GM18861 (cell line): Measurements from ENCODE around the gene SHANK2.

Source experiments
- ATAC-seq: cut with Tn5 transposase; IDR thresholded peaks from one replicate; pipeline ENCODE4 v1.9.1; 2021; ENCODE audit not compliant: unreplicated experiment

Gene SHANK2

DNA sequence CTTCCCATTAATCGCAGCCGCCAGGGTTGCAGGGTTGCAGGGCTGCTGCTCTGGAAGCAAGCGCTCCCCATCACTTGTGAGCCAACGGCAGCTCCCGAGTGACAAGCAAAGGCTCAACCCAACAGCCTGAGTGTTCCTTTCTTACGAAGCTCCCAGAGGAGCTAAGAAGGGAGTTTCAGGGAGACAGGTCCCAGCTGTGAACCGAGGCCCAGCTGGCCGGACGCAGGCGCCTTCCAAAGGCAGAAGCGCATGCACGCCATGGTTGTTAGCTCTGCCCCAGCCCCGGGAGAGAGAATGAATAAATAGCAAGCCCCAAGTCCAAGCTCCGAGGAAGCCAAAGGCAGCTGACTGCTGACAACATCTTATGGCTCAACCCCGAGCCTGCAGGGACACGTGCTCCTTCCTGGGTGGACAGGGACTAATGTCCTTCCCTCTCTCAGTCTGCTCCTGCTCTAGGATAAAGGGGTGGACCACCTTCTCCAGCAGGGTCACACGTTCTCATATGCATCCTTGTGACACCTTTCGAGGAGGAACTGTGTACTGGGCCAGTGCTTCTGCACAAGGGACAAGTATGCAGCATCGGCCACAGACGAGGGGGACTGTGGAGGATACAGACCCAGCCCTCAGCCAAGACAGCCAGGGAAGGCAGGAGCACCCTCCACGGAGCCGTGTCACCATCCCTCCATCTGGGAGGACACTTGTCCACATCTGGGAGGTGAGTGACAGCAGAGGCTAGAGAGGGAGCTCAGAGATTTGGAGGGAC is 29.9 kb downstream of the SHANK2 start:
- ATAC-seq = no peak

DNA sequence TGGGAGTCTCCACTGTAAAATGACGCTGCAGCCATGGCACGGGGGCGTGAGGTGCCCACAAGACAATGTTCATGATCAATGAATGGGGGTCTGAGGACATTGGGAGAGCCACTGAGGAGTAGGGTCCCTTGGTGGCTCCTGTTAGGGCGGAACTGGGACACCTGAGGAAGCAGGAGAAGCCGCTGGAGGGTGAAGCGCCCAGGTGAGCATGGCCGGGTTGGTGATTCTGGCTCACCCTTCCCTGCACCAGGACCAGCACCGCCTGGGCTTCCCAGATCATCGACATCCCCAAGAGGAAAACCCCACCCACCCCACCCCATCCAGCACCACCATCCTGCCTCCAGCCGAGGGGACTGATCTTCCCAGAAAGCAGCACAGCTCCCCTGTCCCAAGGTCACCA is 30.6 kb downstream of the SHANK2 start:
- ATAC-seq = no peak

DNA sequence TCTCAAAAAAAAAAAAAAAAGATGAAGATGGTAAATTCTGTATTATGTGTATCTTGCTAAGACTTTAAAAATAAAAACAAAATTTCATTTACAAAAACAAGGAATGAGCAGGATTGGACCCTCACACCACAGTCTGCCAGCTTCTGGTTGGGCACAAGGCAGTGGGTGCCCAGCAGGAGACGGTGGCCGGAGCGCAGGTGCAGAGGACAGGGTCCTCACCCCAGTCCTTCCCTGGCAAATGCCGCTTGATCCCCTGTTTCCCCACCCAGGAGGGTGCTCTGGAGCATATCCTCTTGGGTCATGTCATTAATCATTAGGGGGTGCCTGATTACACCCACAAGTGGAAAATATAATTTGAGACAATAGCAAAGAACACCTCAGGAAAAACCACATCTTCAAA is 31.2 kb downstream of the SHANK2 start:
- no peak for ATAC-seq

DNA sequence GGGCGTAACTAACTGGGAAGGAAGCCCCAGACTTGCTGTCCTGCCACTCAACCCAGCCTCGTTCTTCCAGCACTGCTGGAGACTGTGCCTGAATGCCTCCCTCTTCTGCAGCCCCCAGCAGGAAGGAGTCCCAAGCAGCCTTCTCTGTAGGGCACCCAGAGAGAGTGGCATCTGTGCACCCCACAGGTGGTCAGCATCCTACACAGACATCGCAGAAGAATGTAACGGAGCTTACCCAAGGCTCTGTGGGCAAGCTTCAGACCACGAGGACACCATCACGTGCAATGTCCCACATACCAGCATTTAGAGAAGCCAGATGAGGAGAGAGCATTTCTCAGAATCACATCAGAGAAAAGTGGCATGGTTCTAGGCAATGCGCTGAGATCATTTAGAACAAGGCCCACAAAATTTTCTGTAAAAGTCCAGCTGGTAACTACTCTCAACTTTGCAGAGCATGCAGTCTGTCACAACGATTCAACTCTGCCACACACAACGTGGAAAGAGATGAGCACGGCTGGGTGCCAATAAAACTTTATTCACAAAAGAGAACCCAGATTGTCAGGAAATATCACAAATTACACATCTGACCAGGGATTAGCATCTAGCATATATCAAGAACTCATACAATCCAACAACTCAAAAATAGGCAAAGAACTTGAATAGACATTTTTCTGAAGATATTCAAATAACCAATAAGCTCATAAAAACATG is 33.4 kb downstream of the SHANK2 start:
- ATAC-seq = no peak

DNA sequence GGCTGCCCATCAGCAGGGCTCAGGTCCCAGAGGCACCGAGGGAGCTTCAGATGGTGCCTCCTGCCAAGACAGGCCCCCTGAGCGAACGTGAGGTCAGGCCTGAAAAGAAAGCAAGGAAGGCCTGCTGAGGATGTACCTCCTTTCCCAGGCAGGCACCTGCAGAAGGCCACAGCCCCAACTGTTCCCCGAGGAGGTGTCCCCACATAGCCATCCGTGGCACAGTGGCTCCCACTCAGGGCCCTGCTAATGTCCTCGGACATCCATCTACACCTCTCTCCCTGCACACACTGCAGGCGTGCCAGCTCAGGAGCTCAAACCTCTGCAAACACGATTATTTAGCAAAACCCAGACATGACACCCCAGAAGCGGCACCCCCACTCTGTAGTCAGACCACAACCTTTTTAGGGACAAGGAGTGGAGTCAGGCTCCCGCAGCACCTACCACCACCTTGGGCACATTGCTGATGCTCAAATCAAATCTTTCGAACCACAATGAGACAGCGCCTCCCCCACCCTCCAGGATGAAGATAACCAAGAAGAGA is 36.9 kb downstream of the SHANK2 start:
- ATAC-seq = no peak

DNA sequence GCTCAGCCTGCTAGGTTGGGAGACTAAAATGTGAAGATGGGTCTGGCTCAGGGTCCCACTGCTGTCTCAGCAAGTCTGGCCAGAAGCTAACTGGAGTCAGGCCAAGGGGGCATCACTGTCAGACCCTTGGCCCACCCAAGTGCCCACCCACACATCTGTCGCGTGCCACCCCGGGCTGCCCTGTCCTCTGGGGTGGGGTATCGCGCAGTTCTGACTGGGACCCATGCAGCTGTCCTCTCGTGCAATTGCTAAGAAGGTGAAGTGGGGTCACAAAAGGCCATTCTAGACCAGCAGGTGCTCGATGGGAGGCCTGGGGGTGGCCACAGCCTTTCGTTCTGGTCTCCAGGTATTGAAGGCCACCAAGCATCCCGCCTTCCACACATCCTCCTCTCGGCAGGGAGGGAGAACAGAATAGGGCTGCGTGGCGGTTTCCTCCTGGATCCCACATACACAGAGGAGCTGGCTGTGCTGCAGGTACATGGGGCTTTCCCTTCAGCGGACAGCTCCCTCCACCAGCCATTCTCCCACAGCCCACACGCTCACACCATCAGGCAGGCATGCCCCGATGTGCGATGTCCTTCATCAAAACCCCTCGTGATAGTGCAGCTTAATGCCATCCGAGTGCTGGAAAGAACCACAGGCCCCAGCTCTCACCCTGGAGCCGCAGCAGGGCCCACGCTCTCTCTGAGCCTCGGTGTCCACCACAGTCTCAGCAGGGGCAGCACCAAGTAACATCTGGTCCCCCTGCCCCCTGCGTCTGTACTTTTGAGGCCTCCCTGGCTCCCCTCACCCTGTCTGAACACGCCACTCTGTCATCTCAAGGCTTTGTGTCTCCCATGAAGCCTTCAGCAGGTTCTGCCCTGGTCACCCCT is 37.6 kb downstream of the SHANK2 start:
- ATAC-seq = no peak

DNA sequence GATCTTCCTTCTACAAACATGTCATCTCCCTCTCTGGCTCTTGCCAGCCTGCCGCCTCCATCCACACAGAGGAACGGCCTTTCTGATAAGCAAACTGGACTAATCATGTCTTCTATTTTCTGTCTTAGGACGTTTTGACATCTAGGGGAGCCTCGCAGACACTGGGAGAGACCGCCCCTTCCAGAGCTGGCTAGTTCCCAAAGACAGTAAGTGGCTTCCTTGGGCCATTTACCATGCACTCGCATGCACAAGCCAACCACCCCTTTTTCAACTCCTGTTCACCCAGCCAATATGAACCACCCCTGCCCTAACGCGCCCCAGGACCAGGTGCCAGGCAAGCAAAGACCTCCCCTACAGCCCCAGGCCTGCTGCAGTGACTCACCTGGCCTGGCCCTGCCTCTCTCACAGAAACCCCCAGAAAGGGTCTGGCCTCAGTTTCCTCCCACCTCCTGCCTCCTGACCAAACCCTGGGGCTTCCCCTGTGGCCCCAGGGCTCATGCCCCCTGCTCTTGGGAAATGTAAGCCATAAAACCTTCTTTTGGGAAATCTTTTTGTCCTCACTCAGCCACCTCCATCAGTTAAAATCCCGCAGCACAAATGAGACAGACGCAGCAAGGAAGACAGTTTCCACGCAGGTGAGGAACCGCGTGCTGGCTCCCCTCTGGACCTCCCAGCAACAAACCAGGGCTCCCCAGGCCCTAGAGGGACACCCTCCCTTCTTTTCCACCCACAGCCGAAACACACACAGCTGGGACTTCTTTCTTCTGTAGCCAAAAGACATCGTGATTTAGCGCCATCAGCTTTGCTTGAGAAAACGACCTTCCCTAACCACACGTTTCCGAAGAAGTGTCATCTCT is 38.5 kb downstream of the SHANK2 start:
- ATAC-seq = no peak

DNA sequence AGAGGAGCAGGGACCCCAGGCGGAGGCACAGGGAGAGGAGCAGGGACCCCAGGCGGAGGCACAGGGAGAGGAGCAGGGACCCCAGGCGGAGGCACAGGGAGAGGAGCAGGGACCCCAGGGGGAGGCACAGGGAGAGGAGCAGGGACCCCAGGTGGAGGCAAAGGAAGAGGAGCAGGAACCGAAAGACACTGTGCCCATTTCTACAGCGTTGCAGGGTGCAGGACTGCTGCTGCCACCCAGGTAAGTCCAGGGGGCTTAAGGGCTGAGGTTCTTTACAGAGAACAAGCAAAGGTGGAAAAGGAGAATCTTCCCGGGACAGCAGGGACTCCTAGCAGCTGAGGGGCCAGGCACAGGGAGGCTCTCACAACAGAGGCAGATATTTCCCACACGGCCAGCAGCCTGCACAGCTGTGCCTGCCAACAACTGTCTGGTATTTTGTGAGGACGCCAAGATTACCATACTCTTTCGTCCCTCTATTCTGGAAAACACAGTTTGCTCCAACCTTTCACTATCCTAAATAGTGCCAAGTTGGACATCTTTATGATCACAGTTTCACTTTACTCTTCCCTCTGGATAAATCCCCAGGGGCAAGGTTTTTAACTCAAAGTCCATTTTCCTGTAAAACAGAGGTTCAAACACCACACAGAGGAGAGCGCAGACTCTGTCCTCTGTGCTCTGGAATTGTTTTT is 39.4 kb downstream of the SHANK2 start:
- ATAC-seq = no peak

DNA sequence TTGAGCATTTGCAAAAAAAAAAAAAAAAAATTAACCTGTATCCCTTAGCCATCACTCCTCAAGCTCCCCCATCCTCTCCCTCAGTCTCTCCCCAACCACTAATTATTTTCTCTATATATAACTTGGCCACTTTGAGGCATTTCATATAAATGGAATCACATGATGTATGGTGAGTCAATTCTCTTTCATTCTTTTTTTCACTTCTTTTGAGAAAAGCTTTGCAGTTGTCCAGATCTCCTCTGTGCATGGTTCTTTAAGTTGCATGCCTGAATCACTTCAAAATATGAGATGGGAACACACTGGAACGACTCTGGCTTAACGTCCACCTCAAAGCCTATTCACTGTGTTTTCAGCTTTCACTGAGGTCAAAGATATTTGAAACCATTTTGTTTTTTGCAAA is 40.7 kb downstream of the SHANK2 start:
- ATAC-seq = no peak

DNA sequence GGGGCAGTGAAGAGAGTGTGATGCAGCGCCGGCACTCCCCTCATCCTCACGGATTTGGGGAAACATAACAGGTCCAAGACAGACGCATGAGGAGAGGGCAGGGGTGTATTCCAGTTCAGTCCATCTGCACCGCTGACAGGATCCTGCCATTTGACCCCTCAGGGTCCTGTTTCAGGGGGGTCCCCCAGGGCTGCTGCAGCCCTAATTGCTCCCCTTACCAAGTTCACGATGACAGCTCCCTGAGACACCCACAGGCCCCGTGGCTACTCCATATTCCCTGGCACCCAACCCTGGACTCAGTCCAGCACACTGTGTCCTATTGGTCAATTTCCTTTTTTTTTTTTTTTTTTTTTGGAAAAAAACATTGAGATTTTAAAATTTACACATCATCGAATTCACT is 41.5 kb downstream of the SHANK2 start:
- ATAC-seq = no peak

DNA sequence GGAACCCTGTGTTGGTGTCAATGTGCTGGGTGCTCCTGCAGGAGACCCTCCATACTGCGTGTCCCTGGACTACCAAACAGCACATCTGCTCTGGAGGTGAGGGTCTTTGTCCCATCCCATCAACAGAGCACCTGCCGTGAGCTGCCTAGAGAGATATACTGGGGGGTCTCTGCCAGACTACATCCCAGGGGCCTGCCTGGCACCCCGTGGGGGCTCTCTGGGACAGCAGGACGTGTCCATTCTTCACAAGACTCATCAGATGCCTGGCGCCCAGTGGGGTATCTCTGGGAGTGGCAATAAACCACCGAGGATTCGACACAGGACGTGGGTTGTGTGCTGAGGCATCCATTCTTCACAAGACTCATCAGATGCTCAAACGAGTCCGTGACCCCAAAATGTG is 42.7 kb downstream of the SHANK2 start:
- ATAC-seq = no peak

DNA sequence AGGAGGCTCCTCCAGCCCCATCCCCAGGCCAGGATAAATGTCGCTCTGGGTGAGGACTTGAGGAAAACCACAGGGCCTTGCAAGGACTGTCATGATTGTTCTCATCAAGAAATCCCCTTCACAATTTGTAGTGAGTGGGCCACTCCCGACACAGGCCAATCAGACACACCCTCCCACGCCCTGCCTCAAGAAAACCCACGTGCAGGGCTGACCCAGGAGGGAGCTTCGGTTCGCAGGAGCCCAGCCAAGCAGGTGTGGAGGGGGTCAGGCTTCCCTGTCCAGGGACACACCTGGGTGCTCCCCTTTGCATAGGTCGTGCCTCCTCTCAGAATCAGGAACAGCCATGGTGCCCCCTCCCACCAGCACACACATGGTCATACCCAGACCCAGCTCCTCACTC is 43.2 kb downstream of the SHANK2 start:
- no peak for ATAC-seq

DNA sequence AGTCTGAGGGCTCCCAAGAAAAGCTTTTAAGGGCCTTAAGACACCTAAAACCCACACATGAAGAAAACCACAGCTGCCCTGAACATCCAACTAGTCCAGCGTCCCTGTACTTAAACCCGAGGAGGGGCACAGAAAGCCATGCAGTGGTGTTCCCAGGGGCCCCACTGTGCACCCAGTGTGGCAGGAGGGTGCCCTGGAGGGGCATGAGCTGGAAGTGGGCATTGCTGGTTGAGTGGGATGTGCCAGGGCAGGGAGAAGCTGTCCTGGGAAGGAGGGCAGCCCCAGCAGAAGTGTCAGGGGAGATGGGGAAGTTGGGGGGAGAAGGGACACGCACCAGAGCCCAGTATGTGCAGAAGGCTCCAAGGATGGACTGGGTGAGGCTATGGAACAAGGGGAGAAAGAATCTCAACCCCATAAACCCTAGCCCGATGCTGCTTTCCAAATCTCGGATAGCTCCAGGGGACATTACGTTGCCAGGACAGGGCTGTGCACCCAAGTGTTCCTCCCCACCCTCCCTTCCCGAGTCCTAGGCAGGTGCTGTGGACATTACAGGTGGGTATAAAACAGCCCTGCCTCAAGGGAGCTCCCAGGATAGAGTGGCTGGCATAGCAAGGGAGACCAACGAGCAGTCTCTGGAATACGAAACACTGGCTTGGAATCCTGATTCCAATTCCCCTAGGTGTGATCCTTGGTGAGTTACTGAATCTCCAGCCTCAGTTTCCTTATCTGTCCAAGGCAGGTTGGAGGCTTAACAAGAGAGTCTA is 44.2 kb downstream of the SHANK2 start:
- no peak for ATAC-seq

DNA sequence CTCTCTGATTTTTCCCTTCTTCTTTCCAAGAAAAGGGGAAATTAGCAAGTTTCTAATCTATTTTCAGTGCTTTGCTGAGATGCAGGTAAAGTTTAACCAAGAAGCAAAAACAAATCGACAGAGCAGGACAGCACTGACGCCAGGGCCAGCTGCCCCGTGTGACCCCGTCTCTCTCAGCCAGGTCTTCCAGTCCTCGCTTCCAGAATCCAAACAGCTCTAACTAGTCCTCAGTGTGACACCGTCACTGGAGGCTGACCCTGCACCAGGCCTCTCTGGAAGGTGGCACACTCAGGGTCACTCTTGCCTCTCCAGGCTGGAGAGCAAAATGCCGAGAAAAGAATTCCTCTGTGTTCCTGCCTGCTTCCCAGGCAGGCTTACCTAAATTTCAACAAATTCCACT is 44.8 kb downstream of the SHANK2 start:
- no peak for ATAC-seq

DNA sequence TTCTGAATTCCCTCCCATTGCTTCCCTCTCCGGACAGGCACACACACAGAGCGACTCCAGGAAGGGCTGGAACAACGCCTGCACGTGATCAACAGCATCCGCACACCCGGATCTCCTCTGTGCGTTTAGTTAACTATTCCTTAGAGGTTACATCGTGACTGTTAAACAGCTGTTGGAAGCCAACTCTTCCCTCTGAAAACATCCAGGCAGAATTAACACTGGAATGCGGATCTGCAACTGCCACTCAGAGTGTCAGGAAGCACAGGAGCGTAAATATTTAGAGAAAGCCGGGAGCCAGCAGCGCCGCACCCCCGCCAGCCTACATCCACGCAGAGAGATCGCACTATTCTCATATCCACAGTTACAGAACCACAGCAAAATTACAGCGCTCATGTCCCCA is 46.2 kb downstream of the SHANK2 start:
- ATAC-seq = no peak

DNA sequence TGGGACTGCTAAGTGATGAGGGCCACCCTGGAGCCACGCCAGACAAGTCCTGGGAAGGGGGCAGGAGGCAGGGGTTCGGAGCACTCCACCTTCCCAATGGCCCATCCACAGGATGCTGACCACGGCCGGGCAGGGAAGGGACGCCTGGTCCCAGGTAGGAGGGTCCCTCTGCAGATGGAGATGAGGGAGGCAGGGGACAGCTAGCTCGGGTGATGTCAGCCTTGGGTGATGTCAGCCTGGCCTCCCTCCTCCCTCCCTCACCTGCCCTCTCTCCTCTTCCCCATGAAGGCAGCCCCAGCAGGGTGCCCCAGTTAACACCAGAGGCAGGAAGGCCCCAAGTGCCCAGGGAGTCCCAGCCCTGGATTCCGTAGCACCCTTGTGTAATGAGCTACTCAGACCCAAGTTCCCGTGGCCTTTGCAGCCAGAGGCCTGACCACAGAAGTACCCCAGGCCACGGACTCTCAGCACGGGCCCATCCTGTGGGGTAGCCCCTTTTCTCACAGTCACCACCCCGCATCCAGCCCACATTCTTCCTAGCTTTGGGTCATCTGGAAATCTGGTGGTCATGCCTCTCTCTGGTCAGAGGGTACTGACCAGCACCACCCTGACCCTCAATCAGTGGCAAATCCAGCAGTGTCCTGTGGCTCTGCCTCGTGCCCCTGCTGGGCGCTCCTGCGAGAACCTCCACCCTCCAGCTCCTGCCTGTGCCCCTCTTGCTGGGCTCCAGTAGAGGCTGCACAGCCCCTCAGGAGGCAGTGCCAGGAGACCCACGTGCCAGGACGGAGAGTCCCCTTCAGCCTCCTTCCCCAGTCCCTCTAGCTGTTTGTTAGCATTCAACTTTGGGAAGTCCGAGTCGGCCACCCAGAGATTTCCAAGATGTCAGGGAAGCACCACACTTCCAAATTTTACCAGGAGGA is 47.4 kb downstream of the SHANK2 start:
- ATAC-seq = no peak

DNA sequence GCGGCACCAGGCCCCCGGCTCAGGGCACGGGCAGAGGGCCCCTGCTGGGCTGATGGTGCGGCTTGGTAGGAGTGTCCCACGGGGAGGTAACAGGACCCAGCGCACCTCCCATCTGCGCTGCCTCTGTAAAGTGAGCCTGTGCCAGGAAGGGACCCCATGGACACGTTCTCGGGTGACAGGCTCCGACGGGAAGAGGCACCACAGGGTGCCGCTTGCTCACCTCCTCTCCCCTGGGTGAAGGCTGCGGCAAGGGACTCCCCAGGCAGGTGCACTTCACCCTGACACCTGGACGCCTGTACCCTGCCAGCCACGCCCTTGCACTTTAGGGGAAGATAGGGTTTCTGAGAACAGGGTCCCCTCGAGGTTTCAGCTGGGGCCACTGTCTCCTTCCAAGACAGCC is 48.1 kb downstream of the SHANK2 start:
- no peak for ATAC-seq

DNA sequence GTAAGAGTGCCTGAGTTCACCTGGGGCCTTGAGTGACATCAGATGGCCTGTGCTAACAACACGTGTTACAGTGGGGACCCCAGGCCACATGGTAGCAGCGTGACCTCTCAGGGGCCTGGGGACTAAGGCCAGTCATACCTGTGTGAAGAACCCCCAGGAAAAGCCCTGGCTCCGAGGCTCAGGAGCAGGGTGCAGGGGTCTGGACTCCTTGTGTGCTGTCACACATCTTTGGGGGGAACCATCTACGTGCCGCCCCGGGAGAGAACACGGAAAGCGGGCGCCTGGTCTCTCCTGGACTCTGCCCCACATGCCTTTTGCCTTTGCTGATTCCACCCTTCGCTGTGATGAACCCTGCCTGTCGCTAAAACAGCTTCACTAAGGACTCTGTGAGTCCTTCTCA is 48.7 kb downstream of the SHANK2 start:
- ATAC-seq = no peak
